ENCODE results near the gene ZNF778.

The ZNF778 gene

GRCh38 chr16:89170346-89171215, 46.9 kb upstream of the ZNF778 start (continued):
- no peak for TF ChIP-seq ZNF132 (tag by site-specific recombination; IDR thresholded peaks at IDR 0.05; ENCODE audit: borderline replicate concordance)
- TF ChIP-seq ZNF530 (tag by site-specific recombination; IDR thresholded peaks at IDR 0.05; ENCODE audit: low read depth), result no peak
- TF ChIP-seq ZNF221 (tag by site-specific recombination; IDR thresholded peaks at IDR 0.05; ENCODE audit: borderline replicate concordance), result no peak
- no peak for TF ChIP-seq ZNF645 (tag by site-specific recombination; IDR thresholded peaks at IDR 0.05)
- no peak for TF ChIP-seq ZNF621 (tag by site-specific recombination; IDR thresholded peaks at IDR 0.05)
- no peak for TF ChIP-seq ZNF2 (tag by site-specific recombination; IDR thresholded peaks at IDR 0.05)
- TF ChIP-seq ZNF354C (tag by site-specific recombination; IDR thresholded peaks at IDR 0.05; ENCODE audit: borderline replicate concordance, low read depth), result no peak
- TF ChIP-seq ZNF549 (tag by site-specific recombination; IDR thresholded peaks at IDR 0.05), result no peak
- TF ChIP-seq PRDM6 (tag by site-specific recombination; IDR thresholded peaks at IDR 0.05), result no peak
- TF ChIP-seq ZNF701 (tag by site-specific recombination; IDR thresholded peaks at IDR 0.05), result no peak
- TF ChIP-seq, protein P1, sequence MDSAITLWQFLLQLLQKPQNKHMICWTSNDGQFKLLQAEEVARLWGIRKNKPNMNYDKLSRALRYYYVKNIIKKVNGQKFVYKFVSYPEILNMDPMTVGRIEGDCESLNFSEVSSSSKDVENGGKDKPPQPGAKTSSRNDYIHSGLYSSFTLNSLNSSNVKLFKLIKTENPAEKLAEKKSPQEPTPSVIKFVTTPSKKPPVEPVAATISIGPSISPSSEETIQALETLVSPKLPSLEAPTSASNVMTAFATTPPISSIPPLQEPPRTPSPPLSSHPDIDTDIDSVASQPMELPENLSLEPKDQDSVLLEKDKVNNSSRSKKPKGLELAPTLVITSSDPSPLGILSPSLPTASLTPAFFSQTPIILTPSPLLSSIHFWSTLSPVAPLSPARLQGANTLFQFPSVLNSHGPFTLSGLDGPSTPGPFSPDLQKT (IDR thresholded peaks at IDR 0.05; ENCODE audit: borderline replicate concordance, low read depth, low read length), result no peak
- peak; percentile 85 for TF ChIP-seq ZBTB20 (tag by site-specific recombination; IDR thresholded peaks at IDR 0.05)
- TF ChIP-seq ZNF266 (tag by site-specific recombination; IDR thresholded peaks at IDR 0.05; ENCODE audit: low read depth), result no peak
- TF ChIP-seq SCRT2 (tag by site-specific recombination; IDR thresholded peaks at IDR 0.05), result peak; percentile 89

GRCh38 chr16:89171216-89172170, 46.0 kb upstream of the ZNF778 start, which contains the start of gene CDH15:
CDH15 (plus strand) TSS chr16:89171748; CDS start chr16:89171832, 84 bp downstream.
- CTCF ChIA-PET, result interaction anchor here (0.6 to 1.0 kb wide), 4 partner anchors 46 to 359 kb away, joined by 3 to 6 read pairs (median 4); partner anchors contain the start of gene ZNF778
- Histone ChIP-seq H3K4me1 (ENCODE audit: control insufficient read depth, insufficient read depth, low read length) (peaks cover 3% of the 10 kb centered on the region; the same call in 1 of the 2 replicates), H3K4me3 (ENCODE audit: low read depth, low read length) (no peak within 1 kb of the TSS), H3K36me3 (ENCODE audit: control insufficient read depth in 2 of 2, insufficient read depth in 1 of 2, low read length in 2 of 2) (no peaks in the 10 kb centered on the region), H3K27ac (ENCODE audit: extremely low read depth, low read depth, low read length) (no peak within 1 kb of the TSS), H3K9me3 (ENCODE audit: control insufficient read depth, insufficient read depth, low read depth, low read length) (no peaks in the 10 kb centered on the region)
- POLR2A ChIA-PET, result interaction anchor here (0.5 to 1.2 kb wide), 8 partner anchors 16 to 920 kb away, joined by 3 to 11 read pairs (median 4); partner anchors contain the start of gene ZNF778
- TF ChIP-seq ZIC2 (tag by site-specific recombination; IDR thresholded peaks at IDR 0.05) (0 out of 2 replicates have a peak, but pooled peaks have one; percentile 12), ZNF639 (tag by site-specific recombination; IDR thresholded peaks at IDR 0.05) (no peak), GLIS2 (tag by site-specific recombination; IDR thresholded peaks at IDR 0.05) (peak; percentile 47; the same call in 1 of the 2 replicates), ZNF837 (tag by site-specific recombination; IDR thresholded peaks at IDR 0.05) (no peak), SP3 (tag by site-specific recombination; IDR thresholded peaks at IDR 0.05) (peak; percentile 80), ZFHX2 (tag by site-specific recombination; conservative IDR thresholded peaks at IDR 0.05) (peak; percentile 44), ZNF629 (tag by site-specific recombination; IDR thresholded peaks at IDR 0.05) (no peak), SP2 (tag by site-specific recombination; IDR thresholded peaks at IDR 0.05) (peak; percentile 86), KLF8 (tag by site-specific recombination; IDR thresholded peaks at IDR 0.05) (0 out of 2 replicates have a peak, but pooled peaks have one; percentile 16), ZNF132 (tag by site-specific recombination; IDR thresholded peaks at IDR 0.05; ENCODE audit: borderline replicate concordance) (no peak), ZNF221 (tag by site-specific recombination; IDR thresholded peaks at IDR 0.05; ENCODE audit: borderline replicate concordance) (no peak), ZNF777 (tag by site-specific recombination; IDR thresholded peaks at IDR 0.05; ENCODE audit: borderline replicate concordance) (peak; percentile 23; the same call in 1 of the 2 replicates)
- TF ChIP-seq, protein P2, sequence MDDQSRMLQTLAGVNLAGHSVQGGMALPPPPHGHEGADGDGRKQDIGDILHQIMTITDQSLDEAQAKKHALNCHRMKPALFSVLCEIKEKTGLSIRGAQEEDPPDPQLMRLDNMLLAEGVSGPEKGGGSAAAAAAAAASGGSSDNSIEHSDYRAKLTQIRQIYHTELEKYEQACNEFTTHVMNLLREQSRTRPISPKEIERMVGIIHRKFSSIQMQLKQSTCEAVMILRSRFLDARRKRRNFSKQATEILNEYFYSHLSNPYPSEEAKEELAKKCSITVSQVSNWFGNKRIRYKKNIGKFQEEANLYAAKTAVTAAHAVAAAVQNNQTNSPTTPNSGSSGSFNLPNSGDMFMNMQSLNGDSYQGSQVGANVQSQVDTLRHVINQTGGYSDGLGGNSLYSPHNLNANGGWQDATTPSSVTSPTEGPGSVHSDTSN (CRISPR knock-in tag; IDR thresholded peaks at IDR 0.05), result peak; percentile 50; the same call in 1 of the 2 replicates
